ENCODE results near the gene MAN2C1.

DNA sequence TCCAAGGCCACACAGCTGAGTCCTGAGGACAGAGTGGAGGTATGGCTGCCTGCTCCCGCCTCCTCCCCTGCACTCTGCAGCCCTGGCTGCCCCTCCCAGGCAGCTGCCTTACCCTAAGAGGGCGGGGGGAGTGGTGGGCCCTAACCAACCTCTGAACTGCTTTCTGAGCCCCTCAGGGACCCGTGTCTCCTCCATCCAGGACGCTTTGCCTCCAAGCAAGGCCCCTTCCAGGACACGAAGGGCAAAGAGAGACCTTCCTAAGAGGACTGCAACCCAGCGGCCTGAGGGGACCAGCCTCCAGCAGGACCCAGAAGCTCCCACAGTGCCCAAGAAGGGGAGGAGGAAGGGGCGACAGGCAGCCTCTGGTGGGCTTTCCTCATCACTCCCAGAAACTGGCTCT lies 14.0 kb downstream of the MAN2C1 start:
- TF ChIP-seq NFRKB (IDR thresholded peaks at IDR 0.05) (no peak), BHLHE40 (IDR thresholded peaks at IDR 0.05; ENCODE audit: borderline replicate concordance) (no peak), FOXA1 (IDR thresholded peaks at IDR 0.05) (no peak), FOXK2 (IDR thresholded peaks at IDR 0.05) (no peak)
- TF ChIP-seq, protein P1, sequence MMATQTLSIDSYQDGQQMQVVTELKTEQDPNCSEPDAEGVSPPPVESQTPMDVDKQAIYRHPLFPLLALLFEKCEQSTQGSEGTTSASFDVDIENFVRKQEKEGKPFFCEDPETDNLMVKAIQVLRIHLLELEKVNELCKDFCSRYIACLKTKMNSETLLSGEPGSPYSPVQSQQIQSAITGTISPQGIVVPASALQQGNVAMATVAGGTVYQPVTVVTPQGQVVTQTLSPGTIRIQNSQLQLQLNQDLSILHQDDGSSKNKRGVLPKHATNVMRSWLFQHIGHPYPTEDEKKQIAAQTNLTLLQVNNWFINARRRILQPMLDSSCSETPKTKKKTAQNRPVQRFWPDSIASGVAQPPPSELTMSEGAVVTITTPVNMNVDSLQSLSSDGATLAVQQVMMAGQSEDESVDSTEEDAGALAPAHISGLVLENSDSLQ (IDR thresholded peaks at IDR 0.05): no peak
